GM12878 (cell line): ENCODE measurements around the gene PLPPR1.

Experiments used
- CHD4 ChIP-seq: fragments of 200-600 bp; sonication (generic); IDR thresholded peaks from 2 replicates; pipeline ENCODE4 v1.6.1; 2016; ENCODE audit warnings: mild to moderate bottlenecking
- HDAC6 ChIP-seq: fragments of 200-600 bp; sonication (generic); IDR thresholded peaks from one replicate; pipeline ENCODE4 v1.8.0; 2017; ENCODE audit warnings: antibody characterized with exemption; ENCODE audit not compliant: unreplicated experiment
- NR2C2 ChIP-seq: IDR thresholded peaks from 2 replicates; pipeline ENCODE4 v1.6.1; 2011; ENCODE audit warnings: borderline replicate concordance, low read depth; ENCODE audit not compliant: control insufficient read depth, insufficient read length
- PAX8 ChIP-seq: fragments of 450-650 bp; IDR thresholded peaks from 2 replicates; pipeline ENCODE4 v1.6.1; 2017; ENCODE audit warnings: mild to moderate bottlenecking, moderate library complexity
- PML ChIP-seq: IDR thresholded peaks from 2 replicates; pipeline ENCODE4 v1.6.1; 2012; ENCODE audit warnings: low read length, inconsistent platforms
- POLR2AphosphoS5 ChIP-seq: IDR thresholded peaks from 2 replicates; pipeline ENCODE4 v1.6.1; 2011; ENCODE audit warnings: mild to moderate bottlenecking, low read length, inconsistent platforms
- RAD21 ChIP-seq: IDR thresholded peaks from 2 replicates; pipeline ENCODE4 v1.6.1; 2011; ENCODE audit warnings: mild to moderate bottlenecking, low read depth, low read length, moderate library complexity; ENCODE audit not compliant: insufficient read depth
- RUNX3 ChIP-seq: IDR thresholded peaks from 2 replicates; pipeline ENCODE4 v1.6.1; 2012; ENCODE audit warnings: low read length, inconsistent platforms
- SIX5 ChIP-seq: IDR thresholded peaks from 2 replicates; pipeline ENCODE4 v1.6.1; 2011; ENCODE audit warnings: mild to moderate bottlenecking, low read depth, low read length, moderate library complexity; ENCODE audit not compliant: severe bottlenecking
- TF ChIP-seq, protein P1 (sequence below), 3 experiments: IDR thresholded peaks in 2 of 3; conservative IDR thresholded peaks in 1 of 3; 2 replicates each; pipeline ENCODE4 v1.5.1; 2011; ENCODE audit warnings: low read depth in 3 of 3, low read length in 3 of 3, mild to moderate bottlenecking in 3 of 3, control low read depth in 2 of 3, moderate library complexity in 2 of 3, inconsistent platforms in 1 of 3, mixed read lengths in 1 of 3; ENCODE audit not compliant: control insufficient read depth in 2 of 3, insufficient read depth in 1 of 3; ENCODE audit errors: extremely low read depth in 1 of 3
- TF ChIP-seq, protein P2 (sequence below): IDR thresholded peaks from 2 replicates; pipeline ENCODE4 v1.6.1; 2012; ENCODE audit warnings: low read depth, low read length, improper control_type of control experiment
- TF ChIP-seq, protein P3 (sequence below): IDR thresholded peaks from 2 replicates; pipeline ENCODE4 v1.6.1; 2011; ENCODE audit warnings: mild to moderate bottlenecking, low read depth, low read length, moderate library complexity; ENCODE audit not compliant: insufficient replicate concordance

DNA sequence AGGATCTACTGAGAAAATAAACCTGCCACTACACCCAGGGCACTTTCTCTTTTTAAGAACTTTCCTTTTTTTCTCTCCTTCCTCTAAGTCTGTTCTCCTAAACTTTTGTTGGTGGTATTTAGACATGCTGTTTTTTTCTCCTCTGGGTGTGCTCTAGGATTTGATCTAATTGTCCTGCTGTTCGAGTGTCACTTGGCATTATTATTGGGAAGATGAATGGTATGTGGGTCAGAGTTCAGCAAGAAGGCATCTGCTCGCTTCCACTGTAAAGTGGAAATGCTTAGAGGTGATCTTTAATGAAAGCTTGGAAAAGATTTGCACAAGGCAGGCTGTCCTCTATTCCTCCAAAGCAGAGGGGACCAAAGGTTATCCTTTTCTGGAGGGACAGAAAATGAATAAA is 1.3 kb upstream of the PLPPR1 start:
- no peak for TF ChIP-seq SIX5
- no peak for TF ChIP-seq PML
- no peak for TF ChIP-seq RAD21
- no peak for TF ChIP-seq NR2C2
- no peak for TF ChIP-seq POLR2AphosphoS5
- TF ChIP-seq, protein P1, sequence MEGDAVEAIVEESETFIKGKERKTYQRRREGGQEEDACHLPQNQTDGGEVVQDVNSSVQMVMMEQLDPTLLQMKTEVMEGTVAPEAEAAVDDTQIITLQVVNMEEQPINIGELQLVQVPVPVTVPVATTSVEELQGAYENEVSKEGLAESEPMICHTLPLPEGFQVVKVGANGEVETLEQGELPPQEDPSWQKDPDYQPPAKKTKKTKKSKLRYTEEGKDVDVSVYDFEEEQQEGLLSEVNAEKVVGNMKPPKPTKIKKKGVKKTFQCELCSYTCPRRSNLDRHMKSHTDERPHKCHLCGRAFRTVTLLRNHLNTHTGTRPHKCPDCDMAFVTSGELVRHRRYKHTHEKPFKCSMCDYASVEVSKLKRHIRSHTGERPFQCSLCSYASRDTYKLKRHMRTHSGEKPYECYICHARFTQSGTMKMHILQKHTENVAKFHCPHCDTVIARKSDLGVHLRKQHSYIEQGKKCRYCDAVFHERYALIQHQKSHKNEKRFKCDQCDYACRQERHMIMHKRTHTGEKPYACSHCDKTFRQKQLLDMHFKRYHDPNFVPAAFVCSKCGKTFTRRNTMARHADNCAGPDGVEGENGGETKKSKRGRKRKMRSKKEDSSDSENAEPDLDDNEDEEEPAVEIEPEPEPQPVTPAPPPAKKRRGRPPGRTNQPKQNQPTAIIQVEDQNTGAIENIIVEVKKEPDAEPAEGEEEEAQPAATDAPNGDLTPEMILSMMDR (IDR thresholded peaks at IDR 0.05 in 2 of 3, conservative IDR thresholded peaks at IDR 0.05 in 1 of 3; ENCODE audit: control insufficient read depth in 2 of 3, extremely low read depth in 1 of 3, insufficient read depth in 1 of 3, low read depth in 3 of 3, low read length in 3 of 3) = no peak
- no peak for TF ChIP-seq RUNX3
- TF ChIP-seq CHD4 = no peak
- TF ChIP-seq, protein P2, sequence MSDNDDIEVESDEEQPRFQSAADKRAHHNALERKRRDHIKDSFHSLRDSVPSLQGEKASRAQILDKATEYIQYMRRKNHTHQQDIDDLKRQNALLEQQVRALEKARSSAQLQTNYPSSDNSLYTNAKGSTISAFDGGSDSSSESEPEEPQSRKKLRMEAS = no peak
- TF ChIP-seq, protein P3, sequence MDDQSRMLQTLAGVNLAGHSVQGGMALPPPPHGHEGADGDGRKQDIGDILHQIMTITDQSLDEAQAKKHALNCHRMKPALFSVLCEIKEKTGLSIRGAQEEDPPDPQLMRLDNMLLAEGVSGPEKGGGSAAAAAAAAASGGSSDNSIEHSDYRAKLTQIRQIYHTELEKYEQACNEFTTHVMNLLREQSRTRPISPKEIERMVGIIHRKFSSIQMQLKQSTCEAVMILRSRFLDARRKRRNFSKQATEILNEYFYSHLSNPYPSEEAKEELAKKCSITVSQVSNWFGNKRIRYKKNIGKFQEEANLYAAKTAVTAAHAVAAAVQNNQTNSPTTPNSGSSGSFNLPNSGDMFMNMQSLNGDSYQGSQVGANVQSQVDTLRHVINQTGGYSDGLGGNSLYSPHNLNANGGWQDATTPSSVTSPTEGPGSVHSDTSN = no peak
- no peak for TF ChIP-seq HDAC6
- TF ChIP-seq PAX8 = no peak
